H9 (cell line): ENCODE results near the gene PTPN2. TPM values are rescaled to one million over a fixed set of nuclear protein-coding genes. Genes with fewer than 3 reads are reported as not detected.

Experiments used
- DNase-seq: peaks from one replicate; pipeline ENCODE4 v3.0.0-alpha.2; 2017
- H2AFZ ChIP-seq: one replicate; pipeline ENCODE4 v1.6.1; 2013; ENCODE audit warnings: mild to moderate bottlenecking, low read length, control low read depth, moderate library complexity
- H2AK5ac ChIP-seq: 2 replicates; pipeline ENCODE4 v1.6.1; 2013; ENCODE audit warnings: low read length, control low read depth, mixed read lengths; ENCODE audit not compliant: insufficient read length
- H2BK120ac ChIP-seq: one replicate; pipeline ENCODE4 v1.6.1; 2013; ENCODE audit warnings: low read depth, mild to moderate bottlenecking, low read length, control low read depth, inconsistent platforms; ENCODE audit not compliant: poor library complexity, severe bottlenecking
- H2BK12ac ChIP-seq: 2 replicates; pipeline ENCODE4 v1.6.1; 2013; ENCODE audit warnings: low read length, control low read depth, mixed read lengths, low read depth; ENCODE audit not compliant: insufficient read length
- H2BK15ac ChIP-seq: 2 replicates; pipeline ENCODE4 v1.6.1; 2013; ENCODE audit warnings: low read depth, low read length, control low read depth
- H2BK20ac ChIP-seq: one replicate; pipeline ENCODE4 v1.6.1; 2013; ENCODE audit warnings: low read depth, mild to moderate bottlenecking, low read length, control low read depth, inconsistent platforms; ENCODE audit not compliant: poor library complexity, severe bottlenecking
- H2BK5ac ChIP-seq: 2 replicates; pipeline ENCODE4 v1.6.1; 2013; ENCODE audit warnings: low read length, control low read depth, mixed read lengths; ENCODE audit not compliant: insufficient read length
- H3K14ac ChIP-seq: 2 replicates; pipeline ENCODE4 v1.6.1; 2013; ENCODE audit warnings: low read length, control low read depth; ENCODE audit not compliant: insufficient read depth
- H3K18ac ChIP-seq: 2 replicates; pipeline ENCODE4 v1.6.1; 2013; ENCODE audit warnings: low read depth, mild to moderate bottlenecking, mixed read lengths, low read length, control low read depth; ENCODE audit not compliant: insufficient read length
- H3K23ac ChIP-seq: 2 replicates; pipeline ENCODE4 v1.6.1; 2013; ENCODE audit warnings: low read length, control low read depth, mixed read lengths, low read depth; ENCODE audit not compliant: insufficient read length
- H3K23me2 ChIP-seq: 2 replicates; pipeline ENCODE4 v1.6.1; 2013; ENCODE audit warnings: low read depth, mild to moderate bottlenecking, mixed read lengths, low read length, control low read depth; ENCODE audit not compliant: insufficient read length, poor library complexity, severe bottlenecking
- H3K27ac ChIP-seq: 2 replicates; pipeline ENCODE4 v1.5.1; 2013; ENCODE audit warnings: low read length, control low read depth, mixed read lengths, low read depth; ENCODE audit not compliant: insufficient read length
- H3K27me3 ChIP-seq: 2 replicates; pipeline ENCODE4 v1.6.1; 2013; ENCODE audit warnings: low read length, control low read depth, inconsistent platforms; ENCODE audit not compliant: insufficient read depth
- H3K4ac ChIP-seq: 2 replicates; pipeline ENCODE4 v1.6.1; 2013; ENCODE audit warnings: low read depth, mild to moderate bottlenecking, control low read depth, inconsistent platforms, low read length, moderate library complexity
- H3K4me1 ChIP-seq: 2 replicates; pipeline ENCODE4 v1.6.1; 2013; ENCODE audit warnings: low read length, control low read depth, inconsistent platforms; ENCODE audit not compliant: insufficient read depth
- H3K4me2 ChIP-seq: 2 replicates; pipeline ENCODE4 v1.6.1; 2013; ENCODE audit warnings: low read length, control low read depth, mixed read lengths; ENCODE audit not compliant: insufficient read length, insufficient read depth
- H3K56ac ChIP-seq: 2 replicates; pipeline ENCODE4 v1.6.1; 2013; ENCODE audit warnings: low read depth, mild to moderate bottlenecking, mixed read lengths, low read length, control low read depth; ENCODE audit not compliant: insufficient read length
- H3K79me1 ChIP-seq: 2 replicates; pipeline ENCODE4 v1.6.1; 2013; ENCODE audit warnings: low read depth, mild to moderate bottlenecking, moderate library complexity, low read length, control low read depth, inconsistent platforms; ENCODE audit not compliant: insufficient read depth, poor library complexity, severe bottlenecking
- H3K79me2 ChIP-seq: 2 replicates; pipeline ENCODE4 v1.6.1; 2013; ENCODE audit warnings: low read length, control low read depth, inconsistent platforms; ENCODE audit not compliant: insufficient read depth
- H3K9ac ChIP-seq: 2 replicates; pipeline ENCODE4 v1.6.1; 2013; ENCODE audit warnings: low read length, control low read depth, mixed read lengths; ENCODE audit not compliant: insufficient read length; ENCODE audit errors: extremely low read depth
- H3K9me3 ChIP-seq: one replicate; pipeline ENCODE4 v1.6.1; 2013; ENCODE audit warnings: low read depth, low read length, inconsistent platforms; ENCODE audit not compliant: control insufficient read depth
- H3T11ph ChIP-seq: one replicate; pipeline ENCODE4 v1.6.1; 2013; ENCODE audit warnings: mild to moderate bottlenecking, low read length, control low read depth, inconsistent platforms
- H4K20me1 ChIP-seq: one replicate; pipeline ENCODE4 v1.6.1; 2013; ENCODE audit not compliant: control insufficient read depth, insufficient read length, insufficient read depth
- H4K5ac ChIP-seq: 2 replicates; pipeline ENCODE4 v1.6.1; 2013; ENCODE audit warnings: low read depth, mild to moderate bottlenecking, mixed read lengths, low read length, control low read depth; ENCODE audit not compliant: insufficient read length
- H4K8ac ChIP-seq: replicated peaks from 2 replicates; pipeline ENCODE4 v1.6.1; 2013; ENCODE audit warnings: low read length, control low read depth, mixed read lengths, low read depth; ENCODE audit not compliant: insufficient read length
- H4K91ac ChIP-seq: 2 replicates; pipeline ENCODE4 v1.6.1; 2013; ENCODE audit warnings: low read depth, mild to moderate bottlenecking, moderate library complexity, mixed read lengths, low read length, control low read depth; ENCODE audit not compliant: insufficient read length
- H3K27ac Mint-ChIP-seq, 3 experiments: 2 replicates in 2 of 3; 3 replicates in 1 of 3; pipeline ENCODE4 v1.8.0; 2020 to 2021; ENCODE audit warnings: mixed read lengths in 3 of 3, mild to moderate bottlenecking in 1 of 3, moderate library complexity in 1 of 3
- H3K27me3 Mint-ChIP-seq: 2 replicates; pipeline ENCODE4 v1.8.0; 2021; ENCODE audit warnings: low read depth, mild to moderate bottlenecking, moderate library complexity, mixed read lengths
- H3K36me3 Mint-ChIP-seq, 3 experiments: 2 replicates in 2 of 3; 3 replicates in 1 of 3; pipeline ENCODE4 v1.8.0; 2020 to 2021; ENCODE audit warnings: low read depth in 3 of 3, mixed read lengths in 3 of 3; ENCODE audit not compliant: insufficient read depth in 1 of 3
- H3K4me1 Mint-ChIP-seq, 2 experiments: 2 replicates each; pipeline ENCODE4 v1.8.0; 2020; ENCODE audit warnings: mixed read lengths in 2 of 2
- H3K4me3 Mint-ChIP-seq, 2 experiments: 2 replicates in 1 of 2; 3 replicates in 1 of 2; pipeline ENCODE4 v1.8.0; 2020 to 2021; ENCODE audit warnings: mild to moderate bottlenecking in 2 of 2, mixed read lengths in 2 of 2, moderate library complexity in 1 of 2
- H3K9me3 Mint-ChIP-seq, 2 experiments: 2 replicates in 1 of 2; 3 replicates in 1 of 2; pipeline ENCODE4 v1.8.0; 2020; ENCODE audit warnings: mild to moderate bottlenecking in 2 of 2, mixed read lengths in 2 of 2, moderate library complexity in 1 of 2
- CTCF ChIP-seq: fragments of 200-600 bp; sonication (generic); conservative IDR thresholded peaks from 3 replicates; pipeline ENCODE4 v1.8.0; 2021; ENCODE audit warnings: antibody characterized with exemption, mild to moderate bottlenecking
- WGBS: extraction: QIAGEN DNeasy Blood & Tissue Kit; methylation state at CpG from one replicate; pipeline ENCODE4 v1.1.7; 2013; ENCODE audit warnings: missing lambda C conversion rate, low lambda C conversion rate, mixed read lengths; ENCODE audit not compliant: insufficient read length; ENCODE audit errors: extremely low coverage; 5-methylcytosine and 5-hydroxymethylcytosine counted together
- total RNA-seq: library from RNA; stranded (reverse); gene quantifications from 2 replicates; pipeline ENCODE4 v1.2.1, GENCODE V29; 2021

Gene PTPN2
- total RNA-seq, 1 experiment from 2014 or later, result 48.7 TPM

GRCh38 chr18:12823892-12824291 lies 60.1 kb downstream of the PTPN2 start:
- Mint-ChIP-seq H3K4me1 (peaks cover 33 to 36% of the 10 kb centered on the region in 2 experiments), H3K27me3 (no peaks in the 10 kb centered on the region), H3K36me3 (peaks cover 19 to 43% (median 37%) of the 10 kb centered on the region in 3 experiments), H3K4me3 (no peak overlapping the region), H3K27ac (no peak overlapping the region), H3K9me3 (peaks cover 10 to 11% of the 10 kb centered on the region in 2 experiments; a peak in 4 of 5 replicates)
- Histone ChIP-seq H3K23me2 (no peaks in the 10 kb centered on the region), H3K27me3 (no peaks in the 10 kb centered on the region), H3K4ac (no peak overlapping the region), H3K56ac (no peak overlapping the region), H4K91ac (no peak overlapping the region), H2AK5ac (no peak overlapping the region), H2BK20ac (no peak overlapping the region), H4K20me1 (no peaks in the 10 kb centered on the region), H2BK5ac (no peak overlapping the region), H3K4me1 (peaks cover 6% of the 10 kb centered on the region; the same call in 1 of the 2 replicates), H3K14ac (no peak overlapping the region), H3K27ac (no peak overlapping the region), H2BK15ac (no peak overlapping the region), H3K79me1 (peaks cover 2% of the 10 kb centered on the region), H3K4me2 (no peak overlapping the region), H2AFZ (no peak overlapping the region), H3K79me2 (no peaks in the 10 kb centered on the region), H3K9me3 (no peaks in the 10 kb centered on the region), H4K8ac (no peak overlapping the region), H3K23ac (no peak overlapping the region), H2BK12ac (no peak overlapping the region), H4K5ac (no peak overlapping the region), H2BK120ac (no peak overlapping the region), H3T11ph (no peak overlapping the region), H3K18ac (no peak overlapping the region), H3K9ac (no peak overlapping the region)
- DNase-seq, result no peak
- TF ChIP-seq CTCF, result no peak
- no CpG with 5 or more reads among the region's 2 CpGs for WGBS
